Activated CD8-positive, alpha-beta memory T cell treated with anti-CD3 and anti-CD28 coated beads for 4 hours (primary cell): Measurements from ENCODE around the gene ZNF10.

Experiments used
- DNase-seq, 2 donors: peaks; one replicate each; pipeline ENCODE4 v3.0.0-alpha.2; 2020; ENCODE audit warnings: low read depth in 2 of 2

Gene ZNF10

GRCh38 chr12:133130038-133130807 lies at the start of gene ZNF10, which contains the start of gene ZNF891:
TSS of gene ZNF10 (plus strand) at chr12:133130627. CDS start at chr12:133144493, 13,866 bp downstream.
TSS of gene ZNF891 (minus strand) at chr12:133130274. CDS start at chr12:133121918, 8,356 bp downstream.
- DNase-seq, result peak; percentile 92 to 94

GRCh38 chr12:133081159-133081780 lies 49.2 kb upstream of the ZNF10 start:
- DNase-seq, result no peak

GRCh38 chr12:133083345-133083744 lies 47.1 kb upstream of the ZNF10 start:
- DNase-seq, result no peak

GRCh38 chr12:133105620-133106019 lies 24.8 kb upstream of the ZNF10 start:
- no peak for DNase-seq

GRCh38 chr12:133106253-133106652 lies 24.2 kb upstream of the ZNF10 start:
- DNase-seq, result no peak

GRCh38 chr12:133107121-133107520 lies 23.3 kb upstream of the ZNF10 start:
- DNase-seq, result no peak

- DNase-seq, result no peak
Observed at GRCh38 chr12:133108150-133108549, 22.3 kb upstream of the ZNF10 start.

GRCh38 chr12:133120385-133121191 lies 9.8 kb upstream of the ZNF10 start:
- no peak for DNase-seq

GRCh38 chr12:133124674-133125073 lies 5.8 kb upstream of the ZNF10 start:
- no peak for DNase-seq

GRCh38 chr12:133129368-133130037 lies 924 bp upstream of the ZNF10 start:
- DNase-seq, result no peak

- peak in 1 of 2 donors; percentile 9 for DNase-seq
Observed at GRCh38 chr12:133130808-133131128, 341 bp downstream of the ZNF10 start.

GRCh38 chr12:133135747-133136146 lies 5.3 kb downstream of the ZNF10 start:
- no peak for DNase-seq

- DNase-seq, result no peak
Observed at GRCh38 chr12:133145981-133146380, 15.6 kb downstream of the ZNF10 start.

- DNase-seq, result no peak
Observed at GRCh38 chr12:133156125-133156690, 25.8 kb downstream of the ZNF10 start.

- no peak for DNase-seq
Observed at GRCh38 chr12:133165776-133166175, 35.3 kb downstream of the ZNF10 start.

GRCh38 chr12:133172491-133172890 lies 42.1 kb downstream of the ZNF10 start:
- DNase-seq, result no peak

GRCh38 chr12:133174901-133175300 lies 44.5 kb downstream of the ZNF10 start:
- DNase-seq, result no peak

- DNase-seq, result no peak
Observed at GRCh38 chr12:133180669-133181068, 50.2 kb downstream of the ZNF10 start.

- peak; percentile 81 for DNase-seq
Observed at GRCh38 chr12:133181238-133181959, 51.0 kb downstream of the ZNF10 start, which contains the start of gene ZNF268. TSS of gene ZNF268 (plus strand) at chr12:133181495. CDS start at chr12:133181998, 503 bp downstream.

GRCh38 chr12:133190176-133190575 lies 59.7 kb downstream of the ZNF10 start:
- no peak for DNase-seq

GRCh38 chr12:133192847-133193246 lies 62.4 kb downstream of the ZNF10 start:
- no peak for DNase-seq
